ENCODE data around the gene TRIM9. TPM values are rescaled to one million over a fixed set of nuclear protein-coding genes. Genes with fewer than 3 reads are reported as not detected.
A peak's percentile ranks its signal among the peaks of the same experiment; 100 is the strongest.
"Not testable (repeated sequence)": the region's sequence is repeated elsewhere in the genome, so short reads cannot be mapped to it uniquely, and the experiment has no call there.

The TRIM9 gene
- total RNA-seq, 6 experiments from 2014 or later, result 0.07 to 1.9 (median 0.32) TPM

DNA sequence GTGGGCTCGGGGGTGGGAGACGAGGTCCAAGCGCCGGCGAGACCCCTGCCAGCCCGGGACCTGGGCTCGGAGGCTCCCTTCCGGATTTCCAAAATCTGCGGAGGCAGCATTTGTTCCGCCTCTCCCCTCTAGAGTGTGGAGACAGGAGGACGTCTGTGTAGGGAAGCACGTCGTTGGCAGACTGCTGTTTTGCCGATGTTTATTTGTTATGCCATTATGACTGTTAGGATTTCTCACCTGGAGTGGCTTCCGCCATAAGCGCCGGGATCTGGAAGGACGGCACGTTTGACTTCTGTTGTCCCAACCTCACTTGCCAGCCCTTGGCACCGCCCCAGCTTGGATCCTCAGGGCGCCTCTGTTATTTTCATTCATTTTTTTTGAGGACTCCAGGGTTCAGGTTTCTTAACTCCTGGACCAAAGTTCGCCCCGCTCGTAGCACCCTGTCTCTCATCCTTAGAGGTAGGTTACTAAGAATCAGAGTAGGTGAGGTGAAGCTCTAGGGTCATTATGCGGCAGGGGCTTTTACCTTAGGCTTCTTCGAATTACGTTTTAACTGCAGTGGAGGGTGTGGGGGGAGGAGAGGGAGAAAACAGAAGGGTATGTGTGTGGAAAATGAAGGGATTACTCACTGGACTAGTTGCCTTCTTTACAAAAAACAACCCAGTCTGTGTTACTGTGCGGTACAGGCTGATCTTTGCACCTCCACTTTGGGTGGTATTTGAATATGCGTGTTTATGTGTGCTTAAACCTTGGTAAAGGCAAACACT is 150.1 kb downstream of the TRIM9 start:
- peak; percentile 68 to 87 (median 85) for DNase-seq
- intact Hi-C loops (cut with DNase I), result no loop called here
- Histone ChIP-seq H3K4me3 (peak overlapping the region; percentile 69 to 86 (median 73)), H3K27ac (peak overlapping the region; percentile 86 to 94 (median 87)), H3K36me3 (no peaks in the 10 kb centered on the region), H3K27me3 (no peaks in the 10 kb centered on the region), H3K4me1 (peaks cover 0 to 22% (median 0%) of the 10 kb centered on the region in 4 donors), H3K9me3 (no peaks in the 10 kb centered on the region)
- ATAC-seq, result peak; percentile 53 to 59 (median 56)
- 3% methylated on average over 23 of the region's 29 CpGs for WGBS (ENCODE audit: insufficient coverage, low coverage, low lambda C conversion rate, missing lambda C conversion rate)
- TF ChIP-seq POLR2A (IDR thresholded peaks at IDR 0.05) (peak; percentile 78), CTCF (IDR thresholded peaks at IDR 0.05) (no peak)

DNA sequence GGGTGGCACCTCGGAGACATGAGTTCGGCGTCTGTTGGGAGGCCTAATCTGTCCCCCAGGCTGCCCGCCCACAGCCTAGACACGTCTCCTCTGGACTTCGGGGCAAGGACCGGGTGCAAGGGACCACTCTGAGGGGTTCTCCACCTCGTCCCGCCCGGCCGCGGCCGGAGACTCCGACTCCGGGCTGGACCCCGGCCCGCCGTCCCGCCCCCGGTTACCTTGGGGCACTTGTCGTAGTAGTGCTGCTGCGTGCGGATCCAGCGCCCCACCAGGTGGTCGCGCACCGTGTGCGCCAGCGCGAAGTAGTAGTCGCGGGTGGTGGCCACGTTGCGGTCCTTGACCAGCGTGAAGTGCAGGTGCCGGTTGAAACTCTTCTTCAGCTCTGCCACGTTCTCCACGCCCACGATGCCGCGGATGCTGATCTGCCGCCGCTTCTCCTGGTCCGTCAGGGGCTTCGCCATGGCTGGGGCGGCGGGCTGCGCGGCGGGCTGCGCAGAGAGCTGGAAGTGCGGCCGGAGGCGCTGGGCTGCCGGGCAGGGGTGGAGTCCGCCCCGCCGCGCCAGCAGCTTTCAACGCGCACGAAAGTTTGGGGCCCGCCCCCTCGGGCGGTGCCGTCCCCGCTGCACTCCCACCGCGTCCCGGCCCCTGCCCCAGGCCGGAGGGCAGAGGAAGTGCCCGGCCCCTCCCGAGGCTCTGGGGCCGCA is 150.8 kb downstream of the TRIM9 start, which contains the start of gene PYGL:
PYGL (minus strand) TSS at position 541 of the 704 bp plus-strand sequence; CDS start at position 461, 80 bp downstream.
- WGBS (ENCODE audit: insufficient coverage, low coverage, low lambda C conversion rate, missing lambda C conversion rate), result 0% methylated on average over 7 of the region's 74 CpGs
- Histone ChIP-seq H3K27ac (peak within 1 kb of the TSS; percentile 86 to 94 (median 87)), H3K4me3 (peak within 1 kb of the TSS; percentile 69 to 86 (median 73)), H3K36me3 (no peaks in the 10 kb centered on the region), H3K9me3 (no peaks in the 10 kb centered on the region), H3K4me1 (peaks cover 0 to 29% (median 0%) of the 10 kb centered on the region in 4 donors), H3K27me3 (no peaks in the 10 kb centered on the region)
- intact Hi-C loops (cut with DNase I), result no loop called here
- ATAC-seq (peak; percentile 84 to 95 (median 90)), DNase-seq (peak; percentile 92)
- peak; percentile 88 for TF ChIP-seq POLR2A (IDR thresholded peaks at IDR 0.05)
- TF ChIP-seq CTCF (IDR thresholded peaks at IDR 0.05), result no peak

- H3K36me3 ChIP-seq, result no peaks in the 10 kb centered on the region
- no peaks in the 10 kb centered on the region for H3K27me3 ChIP-seq
- TF ChIP-seq CTCF (IDR thresholded peaks at IDR 0.05), result no peak
- no peak for TF ChIP-seq POLR2A (IDR thresholded peaks at IDR 0.05)
- 5% methylated on average over 16 of the region's 26 CpGs for WGBS (ENCODE audit: insufficient coverage, low coverage, low lambda C conversion rate, missing lambda C conversion rate)
- no peaks in the 10 kb centered on the region for H3K9me3 ChIP-seq
- peak overlapping the region; percentile 69 to 86 (median 73) for H3K4me3 ChIP-seq
- intact Hi-C loops (cut with DNase I), result no loop called here
- peak overlapping the region; percentile 86 to 94 (median 87) for H3K27ac ChIP-seq
- DNase-seq (peak; percentile 78 to 89 (median 86)), ATAC-seq (peak; percentile 63 to 78 (median 70))
- H3K4me1 ChIP-seq, result peaks cover 0 to 36% (median 0%) of the 10 kb centered on the region in 4 donors
Observed at GRCh38 chr14:50943261-50943942, 151.5 kb downstream of the TRIM9 start.

DNA sequence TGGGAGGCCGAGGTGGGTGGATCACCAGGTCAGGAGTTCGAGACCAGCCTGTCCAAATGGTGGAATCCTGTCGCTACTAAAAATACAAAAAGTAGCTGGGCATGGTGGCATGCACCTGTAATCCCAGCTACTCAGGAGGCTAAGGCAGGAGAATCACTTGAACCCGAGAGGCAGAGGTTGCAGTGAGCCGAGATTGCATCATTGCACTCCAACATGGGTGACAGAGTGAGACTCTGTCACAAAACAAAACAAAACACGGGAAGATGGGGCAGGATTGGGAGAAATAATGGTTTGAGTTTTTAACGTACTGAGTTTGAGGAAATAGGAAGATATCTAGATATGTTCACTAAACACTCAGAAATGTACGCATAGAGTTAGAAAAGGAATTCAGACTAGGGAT is 153.3 kb downstream of the TRIM9 start:
- intact Hi-C loops (cut with DNase I); ATAC-seq; H3K27me3 ChIP-seq; H3K27ac ChIP-seq; H3K4me3 ChIP-seq; DNase-seq; H3K9me3 ChIP-seq; H3K36me3 ChIP-seq: not testable (repeated sequence)
- H3K4me1 ChIP-seq, result peaks cover 0 to 54% (median 7%) of the 10 kb centered on the region in 4 donors
- WGBS (ENCODE audit: insufficient coverage, low coverage, low lambda C conversion rate, missing lambda C conversion rate), result 80% methylated on average over 6 of the region's 8 CpGs

Data from right lobe of liver (tissue), 6 donors.